RPMI7951 (cell line): ENCODE results near the gene SLC43A1. TPM values are rescaled to one million over a fixed set of nuclear protein-coding genes. Genes with fewer than 3 reads are reported as not detected.

Experiments
- total RNA-seq: library from RNA; depleted of rRNA; stranded (reverse); fragments of >200 nt; shearing (Covaris generic); gene quantifications from 2 replicates; pipeline ENCODE4 v1.2.3, GENCODE V29; 2014; rRNA removed

SLC43A1 gene
- total RNA-seq, 1 experiment from 2014 or later: 7.3 TPM

Other genes with a start within 250 kb of the SLC43A1 start
- 21.9 and 24.8 TPM in 2 replicates for gene TNKS1BP1, start 190.8 kb downstream of the SLC43A1 start, total RNA-seq
- 105 and 106 TPM in 2 replicates for gene SSRP1, start 179.8 kb downstream of the SLC43A1 start, total RNA-seq
- gene P2RX3, start 177.3 kb downstream of the SLC43A1 start, total RNA-seq: not detected in 2 replicates
- gene PRG3, start 134.6 kb downstream of the SLC43A1 start, total RNA-seq: not detected in 2 replicates
- not detected in 2 replicates for gene PRG2, start 125.1 kb downstream of the SLC43A1 start, total RNA-seq
- 58.4 and 64.5 TPM in 2 replicates for gene SLC43A3, start 88.6 kb downstream of the SLC43A1 start, total RNA-seq
- 0.72 and 0.88 TPM in 2 replicates for gene RTN4RL2, start 55.2 kb downstream of the SLC43A1 start, total RNA-seq
- gene TIMM10, start 15.1 kb upstream of the SLC43A1 start, total RNA-seq: 83.3 and 89.8 TPM in 2 replicates
- gene SMTNL1, start 21.9 kb upstream of the SLC43A1 start, total RNA-seq: not detected in 2 replicates
- 57.7 and 62.9 TPM in 2 replicates for gene UBE2L6, start 52.0 kb upstream of the SLC43A1 start, total RNA-seq
- gene SERPING1, start 82.0 kb upstream of the SLC43A1 start, total RNA-seq: 0.10 and 0.48 TPM in 2 replicates
- gene YPEL4, start 134.2 kb upstream of the SLC43A1 start, total RNA-seq: 0.20 and 1.1 TPM in 2 replicates
- gene CLP1, start 142.1 kb upstream of the SLC43A1 start, total RNA-seq: 27.2 and 29.0 TPM in 2 replicates
- 21.6 and 22.6 TPM in 2 replicates for gene ZDHHC5, start 152.4 kb upstream of the SLC43A1 start, total RNA-seq
- gene MED19, start 196.5 kb upstream of the SLC43A1 start, total RNA-seq: 37.8 and 38.6 TPM in 2 replicates
- 120 and 147 TPM in 2 replicates for gene TMX2, start 196.9 kb upstream of the SLC43A1 start, total RNA-seq
- 125 and 232 TPM in 2 replicates for gene SELENOH, start 225.8 kb upstream of the SLC43A1 start, total RNA-seq
- gene BTBD18, start 236.1 kb upstream of the SLC43A1 start, total RNA-seq: not detected in 2 replicates
- 69.5 and 70.9 TPM in 2 replicates for gene CTNND1, start 246.1 kb upstream of the SLC43A1 start, total RNA-seq